Posterior cingulate gyrus (tissue), 11 donors: ENCODE data around the gene SENP3.

Source experiments
- DNase-seq, 10 donors: peaks; one replicate each; pipeline versions ENCODE4 v3.0.0 to v3.0.0-alpha.2; 2020 to 2021; ENCODE audit warnings: mixed read lengths in 3 of 10
- intact Hi-C: fragments of 100-400 bp; cut with DNase I; formaldehyde crosslinking; loops from one replicate; pipeline ENCODE4 v1.15.1; 2023

Gene SENP3

GRCh38 chr17:7574176-7574953, 12.6 kb downstream of the SENP3 start:
- peak in 2 of 10 donors; percentile 8 to 13 for DNase-seq
- intact Hi-C loops, result loop anchor here (5.0 kb wide), 1 partner anchor 113 kb away; the partner anchor contains the start of genes TP53 and WRAP53

GRCh38 chr17:7575481-7575883, 13.8 kb downstream of the SENP3 start:
- intact Hi-C loops, result no loop called here
- DNase-seq, result peak in 1 of 10 donors; percentile 17

- intact Hi-C loops, result no loop called here
- DNase-seq, result peak in 1 of 10 donors; percentile 20
Measured at GRCh38 chr17:7575959-7576358, 14.2 kb downstream of the SENP3 start.

- intact Hi-C loops, result no loop called here
- peak in 2 of 10 donors; percentile 25 to 35 for DNase-seq
Measured at GRCh38 chr17:7576432-7576937, 14.8 kb downstream of the SENP3 start.

GRCh38 chr17:7577327-7578199, 15.8 kb downstream of the SENP3 start:
- DNase-seq, result peak in 2 of 10 donors; percentile 35 to 43
- intact Hi-C loops, result no loop called here

GRCh38 chr17:7579001-7579833, 17.5 kb downstream of the SENP3 start, which contains the start of gene CD68:
Gene CD68, plus strand, starts transcription at chr17:7579638. Its CDS starts 40 bp downstream, at chr17:7579678.
- peak in 1 of 10 donors; percentile 34 for DNase-seq
- intact Hi-C loops, result no loop called here

GRCh38 chr17:7579834-7580603, 18.3 kb downstream of the SENP3 start:
- peak in 1 of 10 donors; percentile 43 for DNase-seq
- intact Hi-C loops, result loop anchor here (10.0 kb wide), 1 partner anchor 145 kb away; the partner anchor contains the start of genes FGF11 and TMEM102

- peak in 1 of 10 donors; percentile 53 for DNase-seq
Measured at GRCh38 chr17:7580604-7581575, 19.2 kb downstream of the SENP3 start.

GRCh38 chr17:7582396-7583252, 20.9 kb downstream of the SENP3 start:
- intact Hi-C loops, result loop anchor here (1.0 to 10.0 kb wide), 2 partner anchors 9 to 148 kb away; partner anchors contain the start of genes FGF11 and TMEM102
- DNase-seq, result peak in 2 of 10 donors; percentile 71 to 88

More at GRCh38 chr17:7580604-7581575, 19.2 kb downstream of the SENP3 start:
- intact Hi-C loops, result loop anchor here (10.0 kb wide), 1 partner anchor 146 kb away; the partner anchor contains the start of genes FGF11 and TMEM102

GRCh38 chr17:7583253-7584109, 21.8 kb downstream of the SENP3 start, which contains the start of gene MPDU1:
Gene MPDU1, plus strand, starts transcription at chr17:7583852. Its CDS starts 11 bp downstream, at chr17:7583863.
- intact Hi-C loops, result loop anchor here (1.0 to 10.0 kb wide), 2 partner anchors 10 to 149 kb away; partner anchors contain the start of genes FGF11 and TMEM102

GRCh38 chr17:7586673-7587419, 25.1 kb downstream of the SENP3 start:
- DNase-seq, result peak in 2 of 10 donors; percentile 45

More at GRCh38 chr17:7583253-7584109, 21.8 kb downstream of the SENP3 start, which contains the start of gene MPDU1:
- DNase-seq, result peak; percentile 93 to 99 (median 95)

GRCh38 chr17:7587420-7588151, 25.9 kb downstream of the SENP3 start:
- intact Hi-C loops, result loop anchor here (10.0 kb wide), 1 partner anchor 153 kb away; the partner anchor contains the start of genes FGF11 and TMEM102

More at GRCh38 chr17:7586673-7587419, 25.1 kb downstream of the SENP3 start:
- intact Hi-C loops, result loop anchor here (10.0 kb wide), 1 partner anchor 152 kb away; the partner anchor contains the start of genes FGF11 and TMEM102

GRCh38 chr17:7588553-7589203, 27.0 kb downstream of the SENP3 start:
- peak in 2 of 10 donors; percentile 77 to 79 for DNase-seq

More at GRCh38 chr17:7587420-7588151, 25.9 kb downstream of the SENP3 start:
- DNase-seq, result peak in 2 of 10 donors; percentile 69 to 81

More at GRCh38 chr17:7588553-7589203, 27.0 kb downstream of the SENP3 start:
- intact Hi-C loops, result loop anchor here (10.0 kb wide), 1 partner anchor 154 kb away; the partner anchor contains the start of genes FGF11 and TMEM102
